HG03571 (cell line): ENCODE measurements around the gene SMIM12.
"Not testable (repeated sequence)": the region's sequence is repeated elsewhere in the genome, so short reads cannot be mapped to it uniquely, and the experiment has no call there.

ENCODE experiments used
- ATAC-seq: cut with Tn5 transposase; IDR thresholded peaks from one replicate; pipeline ENCODE4 v1.9.1; 2021; ENCODE audit not compliant: unreplicated experiment

SMIM12 gene

DNA sequence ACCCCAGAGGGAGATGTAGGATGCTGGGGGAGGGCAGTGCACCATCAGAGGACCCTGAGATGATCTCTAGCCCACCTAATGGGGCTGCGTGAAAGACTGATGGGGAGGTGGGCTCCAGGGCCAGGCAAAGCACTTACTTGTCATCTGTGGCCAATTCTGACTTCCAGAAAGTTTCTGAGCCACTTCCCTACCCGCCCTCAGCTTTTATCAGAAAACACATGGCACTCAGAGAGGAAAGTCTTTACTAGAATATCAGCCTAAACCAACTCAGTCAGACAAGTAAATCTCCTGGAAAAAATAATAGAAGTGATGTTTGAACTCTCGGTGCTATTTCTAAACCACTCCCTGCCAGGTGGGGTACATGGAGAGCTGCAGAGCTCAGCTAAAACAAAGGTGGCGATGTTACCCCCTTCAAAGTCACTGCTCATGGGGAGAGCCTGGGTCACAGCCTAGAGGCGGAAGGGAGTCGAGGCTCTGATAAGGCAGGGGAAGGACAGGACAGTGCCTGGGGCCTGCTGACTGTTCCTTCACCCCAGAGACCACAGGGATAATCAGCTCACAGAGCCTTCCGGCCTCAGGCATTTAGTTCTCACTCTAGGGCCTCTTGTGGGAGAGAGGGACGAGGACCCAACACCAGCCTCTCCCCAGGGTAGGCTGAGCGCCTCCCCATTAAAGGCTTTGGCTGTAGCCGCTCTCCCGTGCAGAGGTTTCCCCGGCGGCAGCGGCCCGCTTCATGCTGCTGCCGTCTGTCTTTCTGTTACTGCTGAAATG lies 14.2 kb downstream of the SMIM12 start:
- ATAC-seq = no peak

DNA sequence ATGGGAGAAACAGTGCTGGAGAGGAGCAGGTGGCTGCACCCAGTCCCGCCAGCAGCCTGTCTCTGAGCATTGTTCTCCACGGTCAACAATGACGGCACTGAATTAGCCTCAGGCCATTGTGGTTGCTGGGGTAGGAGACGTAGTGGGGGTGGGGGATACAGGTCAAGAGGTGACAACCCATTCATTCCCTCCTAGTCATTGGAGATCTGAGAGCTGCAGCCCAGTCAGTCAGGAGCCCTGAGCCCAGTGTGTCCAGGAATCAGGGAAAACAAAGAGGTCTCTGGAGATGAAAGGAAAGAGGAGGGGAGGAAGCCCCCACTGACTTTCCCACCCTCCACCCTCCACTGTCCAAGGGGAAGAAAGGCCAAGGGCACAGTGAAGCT lies 15.3 kb downstream of the SMIM12 start:
- no peak for ATAC-seq

GRCh38 chr1:34843392-34844251 lies 15.9 kb downstream of the SMIM12 start:
- ATAC-seq = no peak

DNA sequence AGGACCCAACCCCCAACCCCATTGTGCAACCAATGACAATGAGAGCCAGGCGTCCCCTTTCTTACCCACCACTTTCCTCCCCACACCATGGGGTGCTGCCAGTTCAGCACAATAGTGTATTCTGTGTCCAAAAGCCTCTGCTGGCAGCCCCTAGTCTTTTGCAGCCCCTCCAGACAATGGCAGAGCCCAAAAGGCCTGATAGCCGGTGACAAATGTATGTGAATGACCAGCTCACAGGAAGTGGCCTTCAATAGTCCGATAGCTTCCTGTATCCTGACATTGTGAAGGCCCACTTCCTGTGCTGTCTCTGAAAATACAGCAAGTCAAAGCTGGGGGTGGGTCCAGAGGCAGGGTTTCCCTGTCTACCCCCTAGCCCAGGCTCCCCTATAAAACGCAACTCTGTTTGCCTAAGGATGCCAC lies 16.6 kb downstream of the SMIM12 start:
- ATAC-seq = no peak

GRCh38 chr1:34842073-34842472 lies 17.5 kb downstream of the SMIM12 start:
- ATAC-seq = no peak

GRCh38 chr1:34840426-34840825 lies 19.1 kb downstream of the SMIM12 start:
- no peak for ATAC-seq

DNA sequence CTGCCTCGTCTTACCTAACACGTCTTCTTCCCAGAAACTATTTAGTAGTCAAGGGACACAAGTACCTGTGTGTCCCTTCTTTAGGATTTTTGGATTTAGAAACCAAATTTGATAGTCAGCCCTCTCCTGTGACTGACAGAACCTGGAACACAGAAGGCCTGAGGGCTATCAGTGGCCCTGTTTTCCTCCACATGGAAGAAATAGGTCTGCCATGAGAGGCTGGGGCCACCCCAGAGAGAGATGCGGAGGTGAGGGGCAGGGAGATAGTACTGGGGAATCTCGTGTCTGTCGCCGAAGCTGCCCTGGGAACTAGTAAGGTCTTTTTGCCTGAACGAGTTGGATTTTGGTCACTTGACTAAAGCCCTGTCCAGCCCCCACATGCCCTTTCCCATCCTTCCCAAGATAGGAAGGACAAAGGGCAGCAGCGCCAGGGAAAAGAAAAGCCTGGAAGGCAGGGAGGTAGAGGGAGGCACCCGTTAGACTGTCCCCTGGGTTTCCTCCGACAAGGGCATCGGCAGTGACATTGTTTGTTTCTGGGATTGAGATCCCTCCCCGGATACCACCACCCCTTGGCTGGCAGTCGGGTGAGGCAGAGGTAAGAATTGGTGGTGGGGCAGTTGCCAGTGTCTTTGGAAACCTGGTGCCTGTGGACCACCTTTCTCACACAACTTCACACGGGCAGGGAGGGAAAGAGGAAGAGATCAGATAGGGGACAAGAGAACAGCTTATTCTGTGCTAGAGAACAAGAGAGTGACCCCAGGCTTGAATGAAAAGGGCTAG lies 19.8 kb downstream of the SMIM12 start:
- no peak for ATAC-seq

DNA sequence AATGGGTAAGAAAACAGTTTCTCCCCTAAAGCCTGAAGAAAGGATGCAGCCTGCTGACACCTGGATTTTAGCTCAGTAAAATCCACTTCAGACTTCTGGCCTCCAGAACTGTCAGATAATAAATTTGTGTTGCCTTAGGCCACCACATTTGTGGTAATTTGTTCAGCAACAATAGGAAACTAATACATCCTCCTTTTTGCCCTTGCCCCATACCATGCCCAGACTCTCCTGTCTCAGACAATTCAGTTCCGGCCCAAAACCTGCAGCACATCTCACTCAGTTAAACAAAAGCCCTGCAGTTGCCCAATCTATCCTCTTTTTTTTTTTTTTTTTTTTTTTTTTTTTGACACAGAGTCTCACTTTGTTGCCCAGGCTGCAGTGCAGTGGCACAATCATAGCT lies 25.8 kb downstream of the SMIM12 start:
- ATAC-seq = no peak

DNA sequence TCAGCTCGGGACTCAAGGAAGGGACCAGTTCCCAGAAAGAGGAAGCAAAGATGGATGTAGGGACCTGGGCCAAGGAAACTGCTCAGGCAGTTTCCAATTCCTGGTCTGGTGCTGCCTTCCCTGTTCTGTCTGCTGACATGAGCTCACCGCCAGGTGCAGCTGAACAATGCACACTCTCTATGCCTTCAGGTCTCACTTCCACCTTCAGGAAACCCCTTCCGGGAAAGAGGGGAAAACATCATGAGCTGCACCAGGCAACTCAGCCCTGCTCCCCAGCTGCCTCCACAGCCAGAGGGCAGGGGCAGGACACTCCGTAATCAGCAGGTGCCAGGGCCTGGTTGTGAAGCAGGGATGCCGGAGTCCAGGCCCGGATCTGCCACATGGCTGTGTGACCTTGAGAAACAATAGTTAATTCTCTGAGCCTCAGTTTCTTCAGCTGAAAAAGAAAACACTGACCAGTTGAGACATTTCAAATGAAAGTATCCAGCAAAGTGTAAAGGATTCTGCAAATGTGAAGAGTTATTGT lies 27.8 kb downstream of the SMIM12 start:
- no peak for ATAC-seq

- ATAC-seq = no peak
These were observed 30.3 kb downstream of the SMIM12 start for GRCh38 chr1:34829250-34829649.

DNA sequence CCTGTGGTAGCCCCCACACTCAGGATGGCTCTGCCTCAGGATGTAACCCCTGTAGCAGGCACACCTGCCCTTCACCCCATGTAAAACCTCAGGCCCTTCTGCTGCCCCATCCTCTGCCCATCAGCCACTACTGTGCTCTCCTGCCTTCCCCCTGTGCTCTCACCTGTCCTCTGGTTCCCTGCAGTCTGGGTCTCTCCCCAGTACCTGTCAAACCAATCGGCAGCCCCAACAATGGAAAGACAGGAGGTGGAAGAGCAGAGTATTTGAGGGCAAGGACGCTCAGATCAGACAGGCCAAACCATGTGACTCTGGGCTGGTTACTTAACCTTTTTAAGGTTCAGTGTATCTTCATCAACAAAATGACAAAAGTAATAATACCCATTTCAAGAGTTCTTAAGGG lies 30.9 kb downstream of the SMIM12 start:
- ATAC-seq = no peak

DNA sequence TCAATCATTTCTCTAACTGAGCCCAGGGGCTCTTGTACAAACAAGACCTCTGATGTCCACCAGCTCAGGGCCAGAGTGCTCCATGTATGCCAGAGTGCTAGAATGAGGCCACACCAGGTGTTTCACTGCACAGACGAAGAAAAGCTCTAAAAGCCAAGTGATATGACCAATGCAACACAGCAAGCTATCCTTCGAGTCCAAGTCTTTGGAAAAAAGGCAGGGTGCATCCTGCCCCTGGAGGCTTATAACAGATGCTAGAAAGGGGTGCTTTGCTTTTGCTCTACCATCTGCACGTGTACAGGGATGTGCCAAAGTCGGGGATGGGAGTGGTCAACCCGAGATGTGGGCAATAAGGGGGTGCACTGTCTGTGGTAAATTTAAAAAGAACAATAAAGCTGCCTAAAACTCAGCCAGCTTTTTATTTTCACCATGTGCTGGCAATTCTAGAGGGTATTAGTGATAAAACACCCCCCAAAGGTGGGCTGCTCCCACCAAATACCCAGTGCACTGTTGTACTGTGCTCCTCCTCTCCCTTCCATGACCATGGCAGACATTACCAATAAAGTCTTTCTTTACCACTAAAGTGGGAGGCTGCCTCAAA lies 32.1 kb downstream of the SMIM12 start:
- ATAC-seq = no peak

DNA sequence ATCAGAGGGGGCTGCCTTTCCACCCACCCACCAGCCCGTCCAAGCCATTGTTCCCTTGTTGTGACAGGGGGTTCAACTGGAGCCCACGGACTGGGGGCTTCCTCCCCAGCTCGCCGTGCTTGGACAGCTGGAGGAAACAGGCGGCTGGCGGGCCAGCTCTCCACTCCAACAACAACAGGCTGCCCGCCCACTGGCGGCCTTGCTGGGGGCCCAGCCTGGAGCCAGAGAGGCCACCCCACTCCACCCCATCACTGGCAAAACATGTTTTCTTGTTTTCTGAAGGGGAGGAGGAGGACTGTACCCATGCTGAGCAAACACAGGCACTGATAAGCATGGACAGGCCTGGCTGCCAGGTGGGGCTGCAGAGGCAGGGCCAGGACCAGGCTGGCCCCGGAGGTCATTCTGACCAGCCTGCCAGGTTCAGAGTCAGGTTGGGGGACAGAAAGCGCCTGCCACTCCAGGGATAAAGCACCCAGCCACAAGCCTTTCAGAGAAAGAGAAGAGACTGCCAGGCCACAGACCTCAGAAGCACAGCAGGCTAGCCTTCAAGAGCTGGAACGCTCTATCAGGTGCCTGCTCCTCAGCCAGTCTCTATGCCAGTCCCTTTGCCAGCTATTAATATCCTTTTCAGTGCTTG lies 34.0 kb downstream of the SMIM12 start:
- no peak for ATAC-seq

DNA sequence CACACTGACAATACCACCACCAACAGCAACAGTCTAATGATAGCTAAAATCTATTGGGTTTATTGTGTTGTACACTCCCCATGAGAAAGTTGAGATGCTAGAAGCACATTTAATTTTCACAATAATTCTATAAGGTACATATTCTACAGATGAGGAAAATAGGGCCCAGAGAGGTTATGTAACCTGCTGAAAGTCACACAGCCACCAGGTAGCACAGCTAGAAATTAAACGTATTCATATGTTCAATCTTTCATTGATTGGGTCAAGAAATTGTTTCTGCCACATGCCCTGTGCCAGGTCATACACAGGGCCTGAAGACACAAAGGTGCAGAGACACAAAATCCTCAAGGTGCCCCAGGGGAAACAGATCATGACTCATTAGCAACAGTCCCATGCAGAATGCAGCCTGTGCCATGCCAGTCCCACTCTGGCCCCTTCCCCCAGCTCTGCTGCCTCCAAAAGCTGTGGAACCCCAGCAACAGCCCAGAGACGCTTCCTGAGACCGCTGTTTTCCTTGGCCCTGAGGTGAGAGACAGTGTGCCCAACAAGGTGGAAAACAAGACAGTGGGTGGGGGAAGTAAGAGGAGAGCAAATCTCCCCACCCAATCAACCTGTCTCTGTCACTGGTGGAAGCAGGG lies 34.6 kb downstream of the SMIM12 start:
- ATAC-seq = no peak

GRCh38 chr1:34822202-34822601 lies 37.3 kb downstream of the SMIM12 start:
- no peak for ATAC-seq

- ATAC-seq = not testable (repeated sequence)
These were observed 40.7 kb downstream of the SMIM12 start for GRCh38 chr1:34818862-34819261.

- ATAC-seq = no peak
These were observed 42.8 kb downstream of the SMIM12 start for GRCh38 chr1:34816778-34817177.

DNA sequence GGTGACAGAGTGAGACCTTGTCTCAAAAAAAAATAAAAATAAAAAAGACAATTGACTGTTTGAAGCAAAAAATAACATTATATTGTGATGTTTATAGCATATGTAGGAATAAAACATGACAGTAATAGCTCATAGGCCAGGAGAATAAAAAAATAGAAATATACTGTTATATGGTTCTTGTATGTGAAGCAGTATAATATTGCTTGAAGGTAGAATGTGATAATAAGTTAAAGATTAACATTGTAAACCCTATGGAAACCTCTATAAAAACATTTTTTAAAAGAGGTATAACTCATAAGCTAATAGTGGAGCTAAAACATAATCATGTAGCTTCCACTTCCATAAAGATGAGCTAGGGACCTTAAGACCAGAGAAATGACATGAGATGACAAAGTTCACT lies 43.2 kb downstream of the SMIM12 start:
- ATAC-seq = no peak

- ATAC-seq = not testable (repeated sequence)
These were observed 48.8 kb downstream of the SMIM12 start for GRCh38 chr1:34810781-34811180.
